ENCODE measurements around the gene PPARD.

The PPARD gene

DNA sequence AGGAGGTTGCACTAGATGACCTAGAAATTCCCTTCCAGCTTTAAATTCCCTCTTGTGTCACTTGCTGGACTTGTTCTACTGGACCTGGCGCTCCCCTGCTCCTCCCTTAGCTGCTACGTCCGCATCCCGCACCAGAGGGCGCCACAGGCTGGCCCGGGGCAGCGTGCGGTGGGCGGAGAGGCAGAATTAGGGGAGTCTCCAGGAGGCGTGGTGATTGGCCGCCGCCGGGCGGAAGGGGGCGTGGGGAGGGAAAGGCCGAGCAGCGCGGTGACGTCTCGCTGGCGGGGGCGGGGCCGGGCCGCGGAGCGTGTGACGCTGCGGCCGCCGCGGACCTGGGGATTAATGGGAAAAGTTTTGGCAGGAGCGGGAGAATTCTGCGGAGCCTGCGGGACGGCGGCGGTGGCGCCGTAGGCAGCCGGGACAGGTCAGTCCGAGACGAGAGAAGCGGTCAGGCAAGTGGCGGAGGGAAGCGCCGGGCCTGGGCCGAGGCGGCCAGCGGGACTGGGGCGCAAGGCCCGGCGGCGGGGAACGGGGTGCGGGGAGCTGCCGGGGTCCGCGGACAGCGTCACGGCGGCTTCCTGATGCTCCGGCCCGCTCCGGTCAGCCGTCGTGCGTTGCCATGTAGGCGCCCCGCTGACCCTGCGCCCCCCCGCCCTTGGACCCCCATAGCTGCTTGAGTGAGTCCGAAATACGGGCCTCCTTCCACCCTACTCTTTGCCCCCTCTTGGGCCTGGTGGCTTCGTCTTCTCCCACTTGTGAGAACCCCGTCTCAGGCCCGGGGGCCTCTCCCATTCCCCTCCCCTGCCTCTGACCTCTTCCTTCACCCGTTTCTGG, at the start of gene PPARD:
Gene PPARD, plus strand, starts transcription at position 301 of the 834 bp plus-strand sequence. CDS start 68,530 bp downstream, outside the sequence.
- Histone ChIP-seq H3K4me1 (ENCODE audit: control insufficient read depth, insufficient read depth, low read length) (peaks cover 6% of the 10 kb centered on the region), H3K36me3 (ENCODE audit: control insufficient read depth, insufficient read depth, low read length) (peaks cover 5% of the 10 kb centered on the region; the same call in 1 of the 2 replicates), H3K9me3 (ENCODE audit: control insufficient read depth, insufficient read depth, low read length) (no peaks in the 10 kb centered on the region), H3K27ac (ENCODE audit: low read depth, low read length) (peak within 1 kb of the TSS; percentile 42), H3K4me3 (ENCODE audit: low read depth, low read length) (peak within 1 kb of the TSS; percentile 90), H3K27me3 (ENCODE audit: control insufficient read depth, insufficient read depth, low read length) (no peaks in the 10 kb centered on the region), H3K9ac (ENCODE audit: low read depth, low read length) (peak within 1 kb of the TSS; percentile 59; the same call in 1 of the 2 replicates)

- Histone ChIP-seq H3K9me3 (ENCODE audit: control insufficient read depth, insufficient read depth, low read length) (no peaks in the 10 kb centered on the region), H3K27me3 (ENCODE audit: control insufficient read depth, insufficient read depth, low read length) (no peaks in the 10 kb centered on the region), H3K27ac (ENCODE audit: low read depth, low read length) (no peak overlapping the region), H3K9ac (ENCODE audit: low read depth, low read length) (no peak overlapping the region), H3K4me1 (ENCODE audit: control insufficient read depth, insufficient read depth, low read length) (peaks cover 6% of the 10 kb centered on the region; the same call in 1 of the 2 replicates), H3K4me3 (ENCODE audit: low read depth, low read length) (no peak overlapping the region), H3K36me3 (ENCODE audit: control insufficient read depth, insufficient read depth, low read length) (peaks cover 40% of the 10 kb centered on the region)
These were observed 48.7 kb upstream of the PPARD start for GRCh38 chr6:35293681-35294080.

GRCh38 chr6:35294308-35294945, 47.9 kb upstream of the PPARD start:
- no peak overlapping the region for H3K27ac ChIP-seq (ENCODE audit: low read depth, low read length)
- peaks cover 6% of the 10 kb centered on the region; the same call in 1 of the 2 replicates for H3K4me1 ChIP-seq (ENCODE audit: control insufficient read depth, insufficient read depth, low read length)
- peaks cover 36% of the 10 kb centered on the region for H3K36me3 ChIP-seq (ENCODE audit: control insufficient read depth, insufficient read depth, low read length)
- H3K9ac ChIP-seq (ENCODE audit: low read depth, low read length): no peak overlapping the region
- H3K27me3 ChIP-seq (ENCODE audit: control insufficient read depth, insufficient read depth, low read length): no peaks in the 10 kb centered on the region
- H3K4me3 ChIP-seq (ENCODE audit: low read depth, low read length): no peak overlapping the region
- no peaks in the 10 kb centered on the region for H3K9me3 ChIP-seq (ENCODE audit: control insufficient read depth, insufficient read depth, low read length)

GRCh38 chr6:35295036-35295435, 47.3 kb upstream of the PPARD start:
- H3K9ac ChIP-seq (ENCODE audit: low read depth, low read length): no peak overlapping the region
- no peak overlapping the region for H3K4me3 ChIP-seq (ENCODE audit: low read depth, low read length)
- H3K4me1 ChIP-seq (ENCODE audit: control insufficient read depth, insufficient read depth, low read length): peaks cover 6% of the 10 kb centered on the region; the same call in 1 of the 2 replicates
- H3K27me3 ChIP-seq (ENCODE audit: control insufficient read depth, insufficient read depth, low read length): no peaks in the 10 kb centered on the region
- H3K36me3 ChIP-seq (ENCODE audit: control insufficient read depth, insufficient read depth, low read length): peaks cover 32% of the 10 kb centered on the region
- no peaks in the 10 kb centered on the region for H3K9me3 ChIP-seq (ENCODE audit: control insufficient read depth, insufficient read depth, low read length)
- H3K27ac ChIP-seq (ENCODE audit: low read depth, low read length): no peak overlapping the region

DNA sequence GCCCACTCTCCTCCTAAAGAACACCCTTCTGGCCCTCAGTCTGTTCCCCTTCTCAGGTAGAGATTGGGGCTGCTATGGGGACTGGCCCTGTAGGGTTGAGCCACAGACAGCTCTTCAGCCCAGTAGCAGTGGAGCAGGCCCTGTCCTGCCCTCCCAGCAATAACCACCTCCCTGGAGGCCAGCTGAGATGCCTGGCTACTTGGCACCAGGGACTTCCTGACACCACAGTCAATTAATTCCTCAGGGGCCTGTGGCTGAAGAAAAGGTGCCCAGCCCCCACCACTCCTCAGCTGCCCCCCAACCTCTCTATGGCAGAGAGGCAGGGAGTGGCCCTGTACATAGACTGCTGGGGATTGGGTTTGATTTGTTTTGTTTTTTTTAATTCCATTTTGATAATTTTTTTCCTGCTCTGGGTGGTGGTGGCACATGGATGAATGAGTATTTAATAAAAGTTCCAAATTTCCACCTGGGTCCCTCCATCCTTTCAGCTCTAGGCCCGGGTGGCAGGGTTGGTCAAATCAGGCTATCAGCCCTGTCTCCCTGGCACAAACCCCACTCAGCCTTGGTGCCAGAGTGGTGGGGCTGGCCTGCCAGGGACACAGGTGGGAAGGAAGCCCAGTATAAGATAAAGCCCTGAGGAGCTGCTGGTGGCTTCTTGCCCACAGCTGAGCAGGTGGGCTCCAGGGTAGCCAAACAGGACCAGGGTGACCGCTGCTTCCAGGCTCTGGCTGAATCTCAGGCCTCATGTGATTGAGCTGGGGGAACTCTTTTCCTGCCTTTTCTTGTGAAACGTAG, 46.6 kb upstream of the PPARD start:
- H3K9ac ChIP-seq (ENCODE audit: low read depth, low read length): no peak overlapping the region
- H3K4me3 ChIP-seq (ENCODE audit: low read depth, low read length): no peak overlapping the region
- H3K4me1 ChIP-seq (ENCODE audit: control insufficient read depth, insufficient read depth, low read length): peaks cover 6% of the 10 kb centered on the region; the same call in 1 of the 2 replicates
- peaks cover 25% of the 10 kb centered on the region for H3K36me3 ChIP-seq (ENCODE audit: control insufficient read depth, insufficient read depth, low read length)
- H3K9me3 ChIP-seq (ENCODE audit: control insufficient read depth, insufficient read depth, low read length): no peaks in the 10 kb centered on the region
- no peaks in the 10 kb centered on the region for H3K27me3 ChIP-seq (ENCODE audit: control insufficient read depth, insufficient read depth, low read length)
- H3K27ac ChIP-seq (ENCODE audit: low read depth, low read length): no peak overlapping the region

- Histone ChIP-seq H3K4me1 (ENCODE audit: control insufficient read depth, insufficient read depth, low read length) (peaks cover 6% of the 10 kb centered on the region; the same call in 1 of the 2 replicates), H3K36me3 (ENCODE audit: control insufficient read depth, insufficient read depth, low read length) (peaks cover 15% of the 10 kb centered on the region), H3K27ac (ENCODE audit: low read depth, low read length) (peak overlapping the region; percentile 18), H3K4me3 (ENCODE audit: low read depth, low read length) (no peak overlapping the region), H3K9ac (ENCODE audit: low read depth, low read length) (no peak overlapping the region), H3K9me3 (ENCODE audit: control insufficient read depth, insufficient read depth, low read length) (no peaks in the 10 kb centered on the region), H3K27me3 (ENCODE audit: control insufficient read depth, insufficient read depth, low read length) (no peaks in the 10 kb centered on the region)
These were observed 45.3 kb upstream of the PPARD start for GRCh38 chr6:35296931-35297600.

- Histone ChIP-seq H3K27ac (ENCODE audit: low read depth, low read length) (peak within 1 kb of the TSS; percentile 18), H3K27me3 (ENCODE audit: control insufficient read depth, insufficient read depth, low read length) (no peaks in the 10 kb centered on the region), H3K9ac (ENCODE audit: low read depth, low read length) (no peak within 1 kb of the TSS), H3K9me3 (ENCODE audit: control insufficient read depth, insufficient read depth, low read length) (no peaks in the 10 kb centered on the region), H3K4me1 (ENCODE audit: control insufficient read depth, insufficient read depth, low read length) (peaks cover 9% of the 10 kb centered on the region), H3K4me3 (ENCODE audit: low read depth, low read length) (peak within 1 kb of the TSS; percentile 19; the same call in 1 of the 2 replicates), H3K36me3 (ENCODE audit: control insufficient read depth, insufficient read depth, low read length) (peaks cover 10% of the 10 kb centered on the region)
These were observed 44.5 kb upstream of the PPARD start, which contains the start of gene DEF6 for GRCh38 chr6:35297601-35298481. Gene DEF6 (plus strand): TSS chr6:35297818. CDS start chr6:35297857, 39 bp downstream.

GRCh38 chr6:35298625-35299140, 43.7 kb upstream of the PPARD start:
- Histone ChIP-seq H3K27me3 (ENCODE audit: control insufficient read depth, insufficient read depth, low read length) (no peaks in the 10 kb centered on the region), H3K27ac (ENCODE audit: low read depth, low read length) (no peak overlapping the region), H3K4me3 (ENCODE audit: low read depth, low read length) (no peak overlapping the region), H3K36me3 (ENCODE audit: control insufficient read depth, insufficient read depth, low read length) (peaks cover 5% of the 10 kb centered on the region; the same call in 1 of the 2 replicates), H3K9me3 (ENCODE audit: control insufficient read depth, insufficient read depth, low read length) (no peaks in the 10 kb centered on the region), H3K9ac (ENCODE audit: low read depth, low read length) (no peak overlapping the region), H3K4me1 (ENCODE audit: control insufficient read depth, insufficient read depth, low read length) (peaks cover 14% of the 10 kb centered on the region)

- H3K27me3 ChIP-seq (ENCODE audit: control insufficient read depth, insufficient read depth, low read length): no peaks in the 10 kb centered on the region
- H3K4me3 ChIP-seq (ENCODE audit: low read depth, low read length): no peak overlapping the region
- H3K9ac ChIP-seq (ENCODE audit: low read depth, low read length): no peak overlapping the region
- peaks cover 5% of the 10 kb centered on the region; the same call in 1 of the 2 replicates for H3K36me3 ChIP-seq (ENCODE audit: control insufficient read depth, insufficient read depth, low read length)
- peaks cover 12% of the 10 kb centered on the region for H3K4me1 ChIP-seq (ENCODE audit: control insufficient read depth, insufficient read depth, low read length)
- H3K9me3 ChIP-seq (ENCODE audit: control insufficient read depth, insufficient read depth, low read length): no peaks in the 10 kb centered on the region
- no peak overlapping the region for H3K27ac ChIP-seq (ENCODE audit: low read depth, low read length)
These were observed 42.7 kb upstream of the PPARD start for GRCh38 chr6:35299674-35300073.
